GM23338 (cell line): ENCODE results near the gene MRLN.

Experiments used
- CREB1 ChIP-seq: fragments of 250-450 bp; sonication (Bioruptor Pico); IDR thresholded peaks from 2 replicates; pipeline ENCODE4 v1.5.0; 2020; ENCODE audit warnings: low read depth, mild to moderate bottlenecking, moderate library complexity
- CTCF ChIP-seq, 2 experiments: fragments of 200-600 bp in 1 of 2; sonication (generic) in 1 of 2; conservative IDR thresholded peaks; 2 replicates each; pipeline versions ENCODE4 v1.5.1 to v1.6.1; 2016 to 2017; ENCODE audit warnings: antibody characterized with exemption in 2 of 2, low read depth in 2 of 2, mild to moderate bottlenecking in 2 of 2, moderate library complexity in 1 of 2
- EZH2 ChIP-seq: fragments of 200-600 bp; sonication (generic); IDR thresholded peaks from one replicate; pipeline ENCODE4 v1.8.0; 2017; ENCODE audit warnings: antibody characterized with exemption, mild to moderate bottlenecking, low read depth; ENCODE audit not compliant: unreplicated experiment
- EZH2phosphoT487 ChIP-seq: fragments of 200-600 bp; sonication (generic); IDR thresholded peaks from one replicate; pipeline ENCODE4 v1.8.1; 2018; ENCODE audit warnings: antibody characterized with exemption; ENCODE audit not compliant: unreplicated experiment
- POLR2AphosphoS5 ChIP-seq: IDR thresholded peaks from 2 replicates; pipeline ENCODE4 v1.6.1; 2016; ENCODE audit warnings: antibody characterized with exemption, low read depth
- REST ChIP-seq: IDR thresholded peaks from one replicate; pipeline ENCODE4 v1.6.1; 2018; ENCODE audit warnings: antibody characterized with exemption; ENCODE audit not compliant: unreplicated experiment
- ZNF114 ChIP-seq: fragments of 250-450 bp; sonication (Bioruptor Pico); IDR thresholded peaks from 2 replicates; pipeline ENCODE4 v1.5.0; 2020; ENCODE audit warnings: mild to moderate bottlenecking, moderate library complexity
- ZNF462 ChIP-seq: fragments of 250-450 bp; sonication (Bioruptor Pico); IDR thresholded peaks from 2 replicates; pipeline ENCODE4 v1.5.0; 2020; ENCODE audit warnings: mild to moderate bottlenecking, moderate library complexity

GRCh38 chr10:59692113-59692512 lies 61.1 kb downstream of the MRLN start:
- TF ChIP-seq CTCF (conservative IDR thresholded peaks at IDR 0.05; ENCODE audit: low read depth in 2 of 2) (no peak), ZNF114 (CRISPR knock-in tag) (no peak), POLR2AphosphoS5 (no peak), ZNF462 (CRISPR knock-in tag) (no peak), EZH2 (no peak), CREB1 (CRISPR knock-in tag) (no peak), REST (no peak), EZH2phosphoT487 (no peak)
